HEK293 (cell line): Measurements from ENCODE around the gene CRYBB3.

ENCODE experiments used
- CTCF ChIA-PET: fragments of 350-600 bp; formaldehyde crosslinking; extraction: SDS; loops from one replicate; lab custom pipeline; 2021; ENCODE audit warnings: antibody characterized with exemption; lab: Yijun Ruan, JAX
- POLR2A ChIA-PET: fragments of 300-600 bp; formaldehyde crosslinking; extraction: SDS; loops from one replicate; lab custom pipeline; 2020; ENCODE audit warnings: antibody characterized with exemption, inconsistent platforms; lab: Yijun Ruan, JAX
- H3K27ac ChIP-seq: fragments of 200-500 bp; sonication (Bioruptor generic); 2 replicates; pipeline ENCODE4 v1.5.1; 2014; ENCODE audit warnings: low read depth, low read length, control low read depth, inconsistent platforms; ENCODE audit errors: extremely low read depth
- H3K36me3 ChIP-seq, 2 experiments: fragments of 200-500 bp in 1 of 2; sonication (Bioruptor generic) in 1 of 2; 1 replicate in 1 of 2; 2 replicates in 1 of 2; pipeline ENCODE4 v1.5.1; 2014 to 2017; ENCODE audit warnings: inconsistent platforms in 2 of 2, low read length in 2 of 2; ENCODE audit not compliant: control insufficient read depth in 2 of 2, insufficient read depth in 1 of 2
- H3K4me1 ChIP-seq: fragments of 200-500 bp; sonication (Bioruptor generic); 2 replicates; pipeline ENCODE4 v1.5.1; 2014; ENCODE audit warnings: mild to moderate bottlenecking, low read length, inconsistent platforms; ENCODE audit not compliant: control insufficient read depth, insufficient read depth
- H3K4me3 ChIP-seq: 2 replicates; pipeline ENCODE4 v1.5.1; 2011; ENCODE audit warnings: low read depth, mild to moderate bottlenecking, control low read depth, low read length, moderate library complexity
- H3K9me3 ChIP-seq: fragments of 200-500 bp; sonication (Bioruptor generic); 2 replicates; pipeline ENCODE4 v1.5.1; 2014; ENCODE audit warnings: low read depth, low read length, inconsistent platforms; ENCODE audit not compliant: control insufficient read depth, insufficient read depth
- KLF1 ChIP-seq: fragments of 450-650 bp; formaldehyde crosslinking; IDR thresholded peaks from 2 replicates; pipeline ENCODE4 v1.5.1; 2016; ENCODE audit warnings: missing biosample characterization, missing genetic modification characterization
- REPIN1 ChIP-seq: fragments of 450-650 bp; formaldehyde crosslinking; IDR thresholded peaks from 2 replicates; pipeline ENCODE4 v1.5.1; 2017; ENCODE audit warnings: missing biosample characterization, missing genetic modification characterization, low read depth
- TRIM28 ChIP-seq: IDR thresholded peaks from 2 replicates; pipeline ENCODE4 v1.6.1; 2011; ENCODE audit warnings: low read length, control low read depth, borderline replicate concordance
- ZBTB48 ChIP-seq: fragments of 450-650 bp; formaldehyde crosslinking; IDR thresholded peaks from 2 replicates; pipeline ENCODE4 v1.5.1; 2016; ENCODE audit warnings: missing biosample characterization, missing genetic modification characterization
- ZNF146 ChIP-seq: fragments of 450-650 bp; formaldehyde crosslinking; IDR thresholded peaks from 2 replicates; pipeline ENCODE4 v1.5.1; 2016; ENCODE audit warnings: missing biosample characterization, missing genetic modification characterization
- ZNF335 ChIP-seq: fragments of 450-650 bp; formaldehyde crosslinking; conservative IDR thresholded peaks from 2 replicates; pipeline ENCODE4 v1.5.1; 2016; ENCODE audit warnings: missing biosample characterization, missing genetic modification characterization
- ZNF354C ChIP-seq: fragments of 450-650 bp; formaldehyde crosslinking; IDR thresholded peaks from 2 replicates; pipeline ENCODE4 v1.5.1; 2016; ENCODE audit warnings: missing biosample characterization, missing genetic modification characterization, low read depth, borderline replicate concordance
- ZNF426 ChIP-seq: fragments of 450-650 bp; formaldehyde crosslinking; IDR thresholded peaks from 2 replicates; pipeline ENCODE4 v1.5.1; 2017; ENCODE audit warnings: missing biosample characterization, missing genetic modification characterization, mild to moderate bottlenecking, inconsistent platforms, moderate library complexity
- ZNF473 ChIP-seq: fragments of 450-650 bp; formaldehyde crosslinking; IDR thresholded peaks from 2 replicates; pipeline ENCODE4 v1.5.1; 2017; ENCODE audit warnings: missing biosample characterization, missing genetic modification characterization
- ZNF558 ChIP-seq: fragments of 450-650 bp; formaldehyde crosslinking; IDR thresholded peaks from 2 replicates; pipeline ENCODE4 v1.5.1; 2016; ENCODE audit warnings: missing biosample characterization, missing genetic modification characterization
- ZNF560 ChIP-seq: fragments of 450-650 bp; formaldehyde crosslinking; IDR thresholded peaks from 2 replicates; pipeline ENCODE4 v1.5.1; 2017; ENCODE audit warnings: missing biosample characterization, missing genetic modification characterization, borderline replicate concordance
- ZNF670 ChIP-seq: fragments of 450-650 bp; formaldehyde crosslinking; IDR thresholded peaks from 2 replicates; pipeline ENCODE4 v1.5.1; 2016; ENCODE audit warnings: missing biosample characterization, missing genetic modification characterization, low read depth
- TF ChIP-seq, protein P1 (sequence below): fragments of 450-650 bp; IDR thresholded peaks from 2 replicates; pipeline ENCODE4 v1.5.1; 2018; ENCODE audit warnings: missing biosample characterization, missing genetic modification characterization
- TF ChIP-seq, protein P2 (sequence below): fragments of 450-650 bp; formaldehyde crosslinking; IDR thresholded peaks from 2 replicates; pipeline ENCODE4 v1.5.1; 2016; ENCODE audit warnings: missing biosample characterization, missing genetic modification characterization, low read depth
- TF ChIP-seq, protein P3 (sequence below): fragments of 450-650 bp; formaldehyde crosslinking; IDR thresholded peaks from 2 replicates; pipeline ENCODE4 v1.5.1; 2016; ENCODE audit warnings: missing biosample characterization, missing genetic modification characterization
- TF ChIP-seq, protein P4 (sequence below): fragments of 450-650 bp; formaldehyde crosslinking; IDR thresholded peaks from 2 replicates; pipeline ENCODE4; 2016; ENCODE audit warnings: missing biosample characterization, missing genetic modification characterization
- TF ChIP-seq, protein P5 (sequence below): IDR thresholded peaks from 2 replicates; pipeline ENCODE4 v1.6.1; 2011; ENCODE audit warnings: mild to moderate bottlenecking, low read depth, low read length, borderline replicate concordance
- TF ChIP-seq, protein P6 (sequence below): fragments of 450-650 bp; formaldehyde crosslinking; IDR thresholded peaks from 2 replicates; pipeline ENCODE4 v1.5.1; 2017; ENCODE audit warnings: missing biosample characterization, missing genetic modification characterization
- TF ChIP-seq, protein P7 (sequence below): fragments of 450-650 bp; formaldehyde crosslinking; IDR thresholded peaks from 2 replicates; pipeline ENCODE4 v1.5.1; 2016; ENCODE audit warnings: missing biosample characterization, missing genetic modification characterization
- TF ChIP-seq, protein P8 (sequence below): fragments of 450-650 bp; formaldehyde crosslinking; optimal IDR thresholded peaks from 2 replicates; pipeline ENCODE3; 2016; ENCODE audit warnings: missing biosample characterization, mild to moderate bottlenecking, missing genetic modification characterization
- TF ChIP-seq, protein P9 (sequence below): fragments of 450-650 bp; formaldehyde crosslinking; IDR thresholded peaks from 2 replicates; pipeline ENCODE4 v1.5.1; 2016; ENCODE audit warnings: missing biosample characterization, missing genetic modification characterization

Gene CRYBB3

DNA sequence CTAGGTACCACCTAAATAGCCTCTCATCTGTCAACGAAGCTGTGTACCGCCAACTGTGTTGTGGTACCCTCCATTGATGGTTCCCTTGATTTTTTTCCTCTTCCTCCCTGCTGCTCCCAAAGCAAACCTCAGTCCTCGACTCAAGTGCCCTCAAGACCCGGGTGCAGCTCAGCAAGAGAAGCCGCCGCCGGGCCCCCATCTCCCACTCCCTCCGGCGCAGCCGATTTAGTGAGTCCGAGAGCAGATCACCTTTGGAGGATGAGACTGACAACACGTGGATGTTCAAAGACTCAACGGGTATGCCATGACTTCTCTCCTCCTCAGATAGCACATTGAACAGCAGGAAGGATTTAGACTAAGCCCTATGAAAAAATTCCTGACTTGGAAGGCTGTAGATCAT lies 22.4 kb upstream of the CRYBB3 start:
- POLR2A ChIA-PET: no interaction called here
- Histone ChIP-seq H3K27ac (no peak overlapping the region), H3K36me3 (peaks cover 0 to 65% of the 10 kb centered on the region in 2 experiments; a peak in 2 of 3 replicates)

DNA sequence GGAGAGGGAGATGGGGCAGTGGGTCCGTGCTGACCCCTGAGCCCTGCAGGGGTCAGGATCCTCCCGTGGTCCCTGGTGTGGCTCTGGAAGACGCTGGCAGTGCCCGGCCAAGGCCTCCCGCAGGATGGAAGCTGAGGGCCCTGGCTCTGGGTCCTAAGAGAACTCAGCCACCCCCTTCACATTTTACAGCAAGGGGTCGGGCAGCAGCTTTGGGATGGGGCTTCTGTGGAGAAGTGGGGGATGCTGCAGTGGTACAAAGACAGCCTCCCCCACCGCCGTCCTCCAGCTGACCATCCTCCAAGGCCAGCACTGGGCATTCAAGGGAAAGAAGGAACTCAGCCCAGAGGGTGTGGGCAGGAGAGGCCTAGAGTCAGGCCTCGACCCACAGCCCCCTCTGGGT lies 21.8 kb upstream of the CRYBB3 start:
- Histone ChIP-seq H3K27ac (no peak overlapping the region), H3K36me3 (peaks cover 0 to 63% of the 10 kb centered on the region in 2 experiments; a peak in 2 of 3 replicates), H3K9me3 (no peaks in the 10 kb centered on the region)
- ChIA-PET POLR2A (no interaction called here), CTCF (no interaction called here)
- no peak for TF ChIP-seq ZNF558 (tag by site-specific recombination)
- TF ChIP-seq ZNF560: no peak
- TF ChIP-seq, protein P1, sequence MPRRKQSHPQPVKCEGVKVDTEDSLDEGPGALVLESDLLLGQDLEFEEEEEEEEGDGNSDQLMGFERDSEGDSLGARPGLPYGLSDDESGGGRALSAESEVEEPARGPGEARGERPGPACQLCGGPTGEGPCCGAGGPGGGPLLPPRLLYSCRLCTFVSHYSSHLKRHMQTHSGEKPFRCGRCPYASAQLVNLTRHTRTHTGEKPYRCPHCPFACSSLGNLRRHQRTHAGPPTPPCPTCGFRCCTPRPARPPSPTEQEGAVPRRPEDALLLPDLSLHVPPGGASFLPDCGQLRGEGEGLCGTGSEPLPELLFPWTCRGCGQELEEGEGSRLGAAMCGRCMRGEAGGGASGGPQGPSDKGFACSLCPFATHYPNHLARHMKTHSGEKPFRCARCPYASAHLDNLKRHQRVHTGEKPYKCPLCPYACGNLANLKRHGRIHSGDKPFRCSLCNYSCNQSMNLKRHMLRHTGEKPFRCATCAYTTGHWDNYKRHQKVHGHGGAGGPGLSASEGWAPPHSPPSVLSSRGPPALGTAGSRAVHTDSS (tag by site-specific recombination): no peak
- TF ChIP-seq KLF1 (tag by site-specific recombination): no peak
- TF ChIP-seq, protein P2, sequence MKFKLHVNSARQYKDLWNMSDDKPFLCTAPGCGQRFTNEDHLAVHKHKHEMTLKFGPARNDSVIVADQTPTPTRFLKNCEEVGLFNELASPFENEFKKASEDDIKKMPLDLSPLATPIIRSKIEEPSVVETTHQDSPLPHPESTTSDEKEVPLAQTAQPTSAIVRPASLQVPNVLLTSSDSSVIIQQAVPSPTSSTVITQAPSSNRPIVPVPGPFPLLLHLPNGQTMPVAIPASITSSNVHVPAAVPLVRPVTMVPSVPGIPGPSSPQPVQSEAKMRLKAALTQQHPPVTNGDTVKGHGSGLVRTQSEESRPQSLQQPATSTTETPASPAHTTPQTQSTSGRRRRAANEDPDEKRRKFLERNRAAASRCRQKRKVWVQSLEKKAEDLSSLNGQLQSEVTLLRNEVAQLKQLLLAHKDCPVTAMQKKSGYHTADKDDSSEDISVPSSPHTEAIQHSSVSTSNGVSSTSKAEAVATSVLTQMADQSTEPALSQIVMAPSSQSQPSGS: no peak
- TF ChIP-seq ZBTB48 (tag by site-specific recombination): no peak
- no peak for TF ChIP-seq TRIM28
- no peak for TF ChIP-seq ZNF146 (tag by site-specific recombination)
- no peak for TF ChIP-seq ZNF426 (tag by site-specific recombination)
- TF ChIP-seq, protein P3, sequence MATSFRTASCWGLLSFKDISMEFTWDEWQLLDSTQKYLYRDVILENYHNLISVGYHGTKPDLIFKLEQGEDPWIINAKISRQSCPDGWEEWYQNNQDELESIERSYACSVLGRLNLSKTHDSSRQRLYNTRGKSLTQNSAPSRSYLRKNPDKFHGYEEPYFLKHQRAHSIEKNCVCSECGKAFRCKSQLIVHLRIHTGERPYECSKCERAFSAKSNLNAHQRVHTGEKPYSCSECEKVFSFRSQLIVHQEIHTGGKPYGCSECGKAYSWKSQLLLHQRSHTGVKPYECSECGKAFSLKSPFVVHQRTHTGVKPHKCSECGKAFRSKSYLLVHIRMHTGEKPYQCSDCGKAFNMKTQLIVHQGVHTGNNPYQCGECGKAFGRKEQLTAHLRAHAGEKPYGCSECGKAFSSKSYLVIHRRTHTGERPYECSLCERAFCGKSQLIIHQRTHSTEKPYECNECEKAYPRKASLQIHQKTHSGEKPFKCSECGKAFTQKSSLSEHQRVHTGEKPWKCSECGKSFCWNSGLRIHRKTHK (tag by site-specific recombination): no peak
- TF ChIP-seq, protein P4, sequence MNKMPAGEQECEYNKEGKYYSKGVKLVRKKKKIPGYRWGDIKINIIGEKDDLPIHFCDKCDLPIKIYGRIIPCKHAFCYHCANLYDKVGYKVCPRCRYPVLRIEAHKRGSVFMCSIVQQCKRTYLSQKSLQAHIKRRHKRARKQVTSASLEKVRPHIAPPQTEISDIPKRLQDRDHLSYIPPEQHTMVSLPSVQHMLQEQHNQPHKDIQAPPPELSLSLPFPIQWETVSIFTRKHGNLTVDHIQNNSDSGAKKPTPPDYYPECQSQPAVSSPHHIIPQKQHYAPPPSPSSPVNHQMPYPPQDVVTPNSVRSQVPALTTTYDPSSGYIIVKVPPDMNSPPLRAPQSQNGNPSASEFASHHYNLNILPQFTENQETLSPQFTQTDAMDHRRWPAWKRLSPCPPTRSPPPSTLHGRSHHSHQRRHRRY (tag by site-specific recombination): no peak
- no peak for TF ChIP-seq ZNF354C
- TF ChIP-seq, protein P5, sequence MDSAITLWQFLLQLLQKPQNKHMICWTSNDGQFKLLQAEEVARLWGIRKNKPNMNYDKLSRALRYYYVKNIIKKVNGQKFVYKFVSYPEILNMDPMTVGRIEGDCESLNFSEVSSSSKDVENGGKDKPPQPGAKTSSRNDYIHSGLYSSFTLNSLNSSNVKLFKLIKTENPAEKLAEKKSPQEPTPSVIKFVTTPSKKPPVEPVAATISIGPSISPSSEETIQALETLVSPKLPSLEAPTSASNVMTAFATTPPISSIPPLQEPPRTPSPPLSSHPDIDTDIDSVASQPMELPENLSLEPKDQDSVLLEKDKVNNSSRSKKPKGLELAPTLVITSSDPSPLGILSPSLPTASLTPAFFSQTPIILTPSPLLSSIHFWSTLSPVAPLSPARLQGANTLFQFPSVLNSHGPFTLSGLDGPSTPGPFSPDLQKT: no peak
- TF ChIP-seq, all 188 proteins: peak for 0
- H3K4me3 ChIP-seq: no peak overlapping the region
- H3K4me1 ChIP-seq: no peaks in the 10 kb centered on the region

More for the DNA sequence above, 22.4 kb upstream of the CRYBB3 start:
- Histone ChIP-seq H3K4me3 (no peak overlapping the region), H3K4me1 (no peaks in the 10 kb centered on the region), H3K9me3 (no peaks in the 10 kb centered on the region)
- TF ChIP-seq ZNF335 (tag by site-specific recombination) (no peak), ZNF670 (no peak), ZNF473 (tag by site-specific recombination) (no peak), REPIN1 (no peak)
- TF ChIP-seq, protein P6, sequence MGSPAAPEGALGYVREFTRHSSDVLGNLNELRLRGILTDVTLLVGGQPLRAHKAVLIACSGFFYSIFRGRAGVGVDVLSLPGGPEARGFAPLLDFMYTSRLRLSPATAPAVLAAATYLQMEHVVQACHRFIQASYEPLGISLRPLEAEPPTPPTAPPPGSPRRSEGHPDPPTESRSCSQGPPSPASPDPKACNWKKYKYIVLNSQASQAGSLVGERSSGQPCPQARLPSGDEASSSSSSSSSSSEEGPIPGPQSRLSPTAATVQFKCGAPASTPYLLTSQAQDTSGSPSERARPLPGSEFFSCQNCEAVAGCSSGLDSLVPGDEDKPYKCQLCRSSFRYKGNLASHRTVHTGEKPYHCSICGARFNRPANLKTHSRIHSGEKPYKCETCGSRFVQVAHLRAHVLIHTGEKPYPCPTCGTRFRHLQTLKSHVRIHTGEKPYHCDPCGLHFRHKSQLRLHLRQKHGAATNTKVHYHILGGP (tag by site-specific recombination): no peak
- TF ChIP-seq, protein P7, sequence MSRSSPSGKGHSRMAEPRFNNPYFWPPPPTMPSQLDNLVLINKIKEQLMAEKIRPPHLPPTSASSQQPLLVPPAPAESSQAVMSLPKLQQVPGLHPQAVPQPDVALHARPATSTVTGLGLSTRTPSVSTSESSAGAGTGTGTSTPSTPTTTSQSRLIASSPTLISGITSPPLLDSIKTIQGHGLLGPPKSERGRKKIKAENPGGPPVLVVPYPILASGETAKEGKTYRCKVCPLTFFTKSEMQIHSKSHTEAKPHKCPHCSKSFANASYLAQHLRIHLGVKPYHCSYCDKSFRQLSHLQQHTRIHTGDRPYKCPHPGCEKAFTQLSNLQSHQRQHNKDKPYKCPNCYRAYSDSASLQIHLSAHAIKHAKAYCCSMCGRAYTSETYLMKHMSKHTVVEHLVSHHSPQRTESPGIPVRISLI: no peak
- TF ChIP-seq, protein P8, sequence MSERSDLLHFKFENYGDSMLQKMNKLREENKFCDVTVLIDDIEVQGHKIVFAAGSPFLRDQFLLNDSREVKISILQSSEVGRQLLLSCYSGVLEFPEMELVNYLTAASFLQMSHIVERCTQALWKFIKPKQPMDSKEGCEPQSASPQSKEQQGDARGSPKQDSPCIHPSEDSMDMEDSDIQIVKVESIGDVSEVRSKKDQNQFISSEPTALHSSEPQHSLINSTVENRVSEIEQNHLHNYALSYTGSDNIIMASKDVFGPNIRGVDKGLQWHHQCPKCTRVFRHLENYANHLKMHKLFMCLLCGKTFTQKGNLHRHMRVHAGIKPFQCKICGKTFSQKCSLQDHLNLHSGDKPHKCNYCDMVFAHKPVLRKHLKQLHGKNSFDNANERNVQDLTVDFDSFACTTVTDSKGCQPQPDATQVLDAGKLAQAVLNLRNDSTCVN (tag by site-specific recombination): no peak
- TF ChIP-seq, protein P9, sequence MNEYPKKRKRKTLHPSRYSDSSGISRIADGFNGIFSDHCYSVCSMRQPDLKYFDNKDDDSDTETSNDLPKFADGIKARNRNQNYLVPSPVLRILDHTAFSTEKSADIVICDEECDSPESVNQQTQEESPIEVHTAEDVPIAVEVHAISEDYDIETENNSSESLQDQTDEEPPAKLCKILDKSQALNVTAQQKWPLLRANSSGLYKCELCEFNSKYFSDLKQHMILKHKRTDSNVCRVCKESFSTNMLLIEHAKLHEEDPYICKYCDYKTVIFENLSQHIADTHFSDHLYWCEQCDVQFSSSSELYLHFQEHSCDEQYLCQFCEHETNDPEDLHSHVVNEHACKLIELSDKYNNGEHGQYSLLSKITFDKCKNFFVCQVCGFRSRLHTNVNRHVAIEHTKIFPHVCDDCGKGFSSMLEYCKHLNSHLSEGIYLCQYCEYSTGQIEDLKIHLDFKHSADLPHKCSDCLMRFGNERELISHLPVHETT (tag by site-specific recombination): no peak
- CTCF ChIA-PET: interaction anchor here (1.0 to 1.2 kb wide), 3 partner anchors 10 to 96 kb away, joined by 3 to 5 read pairs (median 3); no protein-coding TSS in a partner anchor
